ENCODE data around the gene MACROD2. TPM values are rescaled to one million over a fixed set of nuclear protein-coding genes. Genes with fewer than 3 reads are reported as not detected.

MACROD2 gene
- total and polyA plus RNA-seq, 11 donors: 0.54 to 5.4 (median 2.4) TPM

GRCh38 chr20:15359056-15359455 lies 1363.7 kb downstream of the MACROD2 start:
- no peak for ATAC-seq
- WGBS, 4 donors: 74 to 92% (median 84%) methylated on average over 2 of the region's 2 CpGs

GRCh38 chr20:15362849-15363248 lies 1367.5 kb downstream of the MACROD2 start:
- Histone ChIP-seq H3K36me3 (no peaks in the 10 kb centered on the region), H3K4me1 (no peaks in the 10 kb centered on the region), H3K4me3 (no peak overlapping the region), H3K9me3 (no peaks in the 10 kb centered on the region), H3K27me3 (no peaks in the 10 kb centered on the region), H3K27ac (no peak overlapping the region)
- ATAC-seq: no peak
- intact Hi-C loops (cut with DNase I): no loop called here
- DNase-seq: no peak
- TF ChIP-seq CTCF (IDR thresholded peaks at IDR 0.05) (no peak), POLR2A (IDR thresholded peaks at IDR 0.05) (no peak)
- 50 to 74% (median 62%) methylated on average over 1 of the region's 1 CpG for WGBS, 4 donors

More at GRCh38 chr20:15359056-15359455, 1363.7 kb downstream of the MACROD2 start:
- Histone ChIP-seq H3K36me3 (no peaks in the 10 kb centered on the region), H3K27me3 (no peaks in the 10 kb centered on the region), H3K4me1 (no peaks in the 10 kb centered on the region), H3K27ac (no peak overlapping the region), H3K9me3 (no peaks in the 10 kb centered on the region), H3K4me3 (no peak overlapping the region)
- no peak for DNase-seq
- intact Hi-C loops (cut with DNase I): no loop called here
- TF ChIP-seq CTCF (IDR thresholded peaks at IDR 0.05): no peak
- no peak for TF ChIP-seq POLR2A (IDR thresholded peaks at IDR 0.05)

GRCh38 chr20:15364781-15365180 lies 1369.5 kb downstream of the MACROD2 start:
- no peak for ATAC-seq
- Histone ChIP-seq H3K4me1 (no peaks in the 10 kb centered on the region), H3K36me3 (no peaks in the 10 kb centered on the region), H3K9me3 (no peaks in the 10 kb centered on the region), H3K27ac (no peak overlapping the region), H3K4me3 (no peak overlapping the region), H3K27me3 (no peaks in the 10 kb centered on the region)
- no peak for DNase-seq
- TF ChIP-seq CTCF (IDR thresholded peaks at IDR 0.05): no peak
- no peak for TF ChIP-seq POLR2A (IDR thresholded peaks at IDR 0.05)
- WGBS, 4 donors: 74 to 87% (median 79%) methylated on average over 2 of the region's 2 CpGs
- intact Hi-C loops (cut with DNase I): no loop called here

GRCh38 chr20:15370370-15370769 lies 1375.1 kb downstream of the MACROD2 start:
- intact Hi-C loops (cut with DNase I): no loop called here
- Histone ChIP-seq H3K9me3 (no peaks in the 10 kb centered on the region), H3K4me1 (no peaks in the 10 kb centered on the region), H3K4me3 (no peak overlapping the region), H3K36me3 (no peaks in the 10 kb centered on the region), H3K27ac (no peak overlapping the region), H3K27me3 (no peaks in the 10 kb centered on the region)
- ATAC-seq (no peak), DNase-seq (no peak)
- TF ChIP-seq POLR2A (IDR thresholded peaks at IDR 0.05): no peak
- TF ChIP-seq CTCF (IDR thresholded peaks at IDR 0.05): no peak
- WGBS, 4 donors: 88 to 95% (median 92%) methylated on average over 1 of the region's 1 CpG
